Measurements from ENCODE around the gene ATG16L2.
A peak's percentile ranks its signal among the peaks of the same experiment; 100 is the strongest.

The ATG16L2 gene

DNA sequence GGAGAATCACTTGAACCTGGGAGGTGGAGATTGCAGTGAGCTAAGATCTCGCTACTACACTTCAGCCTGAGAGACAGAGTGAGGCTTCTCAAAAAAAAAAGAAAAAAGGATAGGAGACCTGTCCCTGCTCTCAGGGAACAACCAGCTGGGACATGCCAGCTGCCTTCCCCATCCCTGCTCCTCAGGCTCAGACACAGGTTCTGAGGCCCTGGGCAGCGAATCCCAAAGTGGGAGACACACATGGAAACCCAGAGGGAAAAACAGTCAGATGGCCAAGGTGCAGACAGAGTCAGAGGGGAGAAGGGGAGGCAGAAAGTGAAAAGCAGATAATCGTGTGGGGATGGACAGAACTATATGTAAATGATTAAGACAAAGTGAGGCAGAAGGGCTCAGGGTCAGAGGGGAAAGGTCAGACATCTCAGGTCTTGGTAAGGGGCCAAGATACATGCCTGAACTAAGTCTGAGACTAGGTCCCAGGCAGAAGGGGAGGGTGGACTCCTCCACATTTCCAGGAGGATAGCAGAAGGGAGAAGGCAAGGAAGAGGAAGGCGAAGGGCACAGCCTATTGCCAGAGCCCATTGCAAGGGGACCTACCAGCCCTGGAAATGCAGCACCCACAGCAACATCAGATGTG, 34.6 kb upstream of the ATG16L2 start:
- H3K4me3 ChIP-seq (ENCODE audit: low read depth, low read length), result no peak overlapping the region
- TF ChIP-seq, protein P1, sequence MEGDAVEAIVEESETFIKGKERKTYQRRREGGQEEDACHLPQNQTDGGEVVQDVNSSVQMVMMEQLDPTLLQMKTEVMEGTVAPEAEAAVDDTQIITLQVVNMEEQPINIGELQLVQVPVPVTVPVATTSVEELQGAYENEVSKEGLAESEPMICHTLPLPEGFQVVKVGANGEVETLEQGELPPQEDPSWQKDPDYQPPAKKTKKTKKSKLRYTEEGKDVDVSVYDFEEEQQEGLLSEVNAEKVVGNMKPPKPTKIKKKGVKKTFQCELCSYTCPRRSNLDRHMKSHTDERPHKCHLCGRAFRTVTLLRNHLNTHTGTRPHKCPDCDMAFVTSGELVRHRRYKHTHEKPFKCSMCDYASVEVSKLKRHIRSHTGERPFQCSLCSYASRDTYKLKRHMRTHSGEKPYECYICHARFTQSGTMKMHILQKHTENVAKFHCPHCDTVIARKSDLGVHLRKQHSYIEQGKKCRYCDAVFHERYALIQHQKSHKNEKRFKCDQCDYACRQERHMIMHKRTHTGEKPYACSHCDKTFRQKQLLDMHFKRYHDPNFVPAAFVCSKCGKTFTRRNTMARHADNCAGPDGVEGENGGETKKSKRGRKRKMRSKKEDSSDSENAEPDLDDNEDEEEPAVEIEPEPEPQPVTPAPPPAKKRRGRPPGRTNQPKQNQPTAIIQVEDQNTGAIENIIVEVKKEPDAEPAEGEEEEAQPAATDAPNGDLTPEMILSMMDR (IDR thresholded peaks at IDR 0.05; ENCODE audit: low read depth, low read length, missing control alignments), result no peak
- no peak for DNase-seq (ENCODE audit: low read depth)
- in situ Hi-C loops (cut with HindIII; ENCODE audit: low sequenced_read_pairs), result no loop called here

GRCh38 chr11:72780296-72781062, 33.7 kb upstream of the ATG16L2 start:
- in situ Hi-C loops (cut with HindIII; ENCODE audit: low sequenced_read_pairs), result no loop called here
- DNase-seq (ENCODE audit: low read depth), result no peak
- H3K4me3 ChIP-seq (ENCODE audit: low read depth, low read length), result peak overlapping the region; percentile 41
- TF ChIP-seq, protein P1 (IDR thresholded peaks at IDR 0.05; ENCODE audit: low read depth, low read length, missing control alignments), result no peak

GRCh38 chr11:72781063-72781312, 33.2 kb upstream of the ATG16L2 start:
- TF ChIP-seq, protein P1 (IDR thresholded peaks at IDR 0.05; ENCODE audit: low read depth, low read length, missing control alignments), result no peak
- in situ Hi-C loops (cut with HindIII; ENCODE audit: low sequenced_read_pairs), result no loop called here
- peak overlapping the region; percentile 41 for H3K4me3 ChIP-seq (ENCODE audit: low read depth, low read length)
- DNase-seq (ENCODE audit: low read depth), result no peak

- in situ Hi-C loops (cut with HindIII; ENCODE audit: low sequenced_read_pairs), result no loop called here
- H3K4me3 ChIP-seq (ENCODE audit: low read depth, low read length), result peak overlapping the region; percentile 41
- no peak for DNase-seq (ENCODE audit: low read depth)
- TF ChIP-seq, protein P1 (IDR thresholded peaks at IDR 0.05; ENCODE audit: low read depth, low read length, missing control alignments), result no peak
Observed at GRCh38 chr11:72781313-72782080, 32.7 kb upstream of the ATG16L2 start.

GRCh38 chr11:72782081-72782920, 31.9 kb upstream of the ATG16L2 start:
- H3K4me3 ChIP-seq (ENCODE audit: low read depth, low read length), result peak overlapping the region; percentile 41
- no peak for DNase-seq (ENCODE audit: low read depth)
- TF ChIP-seq, protein P1 (IDR thresholded peaks at IDR 0.05; ENCODE audit: low read depth, low read length, missing control alignments), result no peak
- in situ Hi-C loops (cut with HindIII; ENCODE audit: low sequenced_read_pairs), result no loop called here
